C4-2B (cell line): ENCODE measurements around the gene LDLRAD3.

Source experiments
- H3K27ac ChIP-seq: fragments of 450-650 bp; 2 replicates; pipeline ENCODE4 v1.5.1; 2017
- ZFX ChIP-seq: fragments of 450-650 bp; IDR thresholded peaks from 2 replicates; pipeline ENCODE4 v1.6.1; 2017
- TF ChIP-seq, protein P1 (sequence below): fragments of 450-650 bp; conservative IDR thresholded peaks from 2 replicates; pipeline ENCODE4 v1.5.1; 2017; ENCODE audit warnings: mild to moderate bottlenecking

LDLRAD3 gene

GRCh38 chr11:35928688-35929395, 15.0 kb upstream of the LDLRAD3 start:
- no peak overlapping the region for H3K27ac ChIP-seq
- TF ChIP-seq, protein P1, sequence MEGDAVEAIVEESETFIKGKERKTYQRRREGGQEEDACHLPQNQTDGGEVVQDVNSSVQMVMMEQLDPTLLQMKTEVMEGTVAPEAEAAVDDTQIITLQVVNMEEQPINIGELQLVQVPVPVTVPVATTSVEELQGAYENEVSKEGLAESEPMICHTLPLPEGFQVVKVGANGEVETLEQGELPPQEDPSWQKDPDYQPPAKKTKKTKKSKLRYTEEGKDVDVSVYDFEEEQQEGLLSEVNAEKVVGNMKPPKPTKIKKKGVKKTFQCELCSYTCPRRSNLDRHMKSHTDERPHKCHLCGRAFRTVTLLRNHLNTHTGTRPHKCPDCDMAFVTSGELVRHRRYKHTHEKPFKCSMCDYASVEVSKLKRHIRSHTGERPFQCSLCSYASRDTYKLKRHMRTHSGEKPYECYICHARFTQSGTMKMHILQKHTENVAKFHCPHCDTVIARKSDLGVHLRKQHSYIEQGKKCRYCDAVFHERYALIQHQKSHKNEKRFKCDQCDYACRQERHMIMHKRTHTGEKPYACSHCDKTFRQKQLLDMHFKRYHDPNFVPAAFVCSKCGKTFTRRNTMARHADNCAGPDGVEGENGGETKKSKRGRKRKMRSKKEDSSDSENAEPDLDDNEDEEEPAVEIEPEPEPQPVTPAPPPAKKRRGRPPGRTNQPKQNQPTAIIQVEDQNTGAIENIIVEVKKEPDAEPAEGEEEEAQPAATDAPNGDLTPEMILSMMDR = no peak
- no peak for TF ChIP-seq ZFX

DNA sequence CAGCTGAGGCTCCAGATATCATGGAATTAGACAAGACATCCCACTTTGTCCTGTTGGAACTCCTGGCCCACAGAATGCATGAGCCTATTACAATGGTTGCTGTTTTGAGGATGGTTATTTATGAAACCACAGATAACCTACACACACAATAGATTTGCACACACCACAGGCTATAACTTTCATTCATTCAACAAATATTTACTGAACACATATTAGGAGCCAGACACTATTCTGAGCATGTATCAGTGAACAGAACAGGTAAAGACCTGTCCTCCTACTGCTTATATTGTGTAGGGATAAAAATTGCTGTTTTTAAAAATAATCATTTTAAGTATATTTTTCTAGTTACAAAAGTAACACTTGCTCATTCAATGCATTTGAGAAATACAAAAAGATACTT, 13.4 kb upstream of the LDLRAD3 start:
- no peak overlapping the region for H3K27ac ChIP-seq
- TF ChIP-seq, protein P1 = no peak
- TF ChIP-seq ZFX = no peak

GRCh38 chr11:35932121-35932520, 11.7 kb upstream of the LDLRAD3 start:
- TF ChIP-seq, protein P1 = no peak
- TF ChIP-seq ZFX = no peak

DNA sequence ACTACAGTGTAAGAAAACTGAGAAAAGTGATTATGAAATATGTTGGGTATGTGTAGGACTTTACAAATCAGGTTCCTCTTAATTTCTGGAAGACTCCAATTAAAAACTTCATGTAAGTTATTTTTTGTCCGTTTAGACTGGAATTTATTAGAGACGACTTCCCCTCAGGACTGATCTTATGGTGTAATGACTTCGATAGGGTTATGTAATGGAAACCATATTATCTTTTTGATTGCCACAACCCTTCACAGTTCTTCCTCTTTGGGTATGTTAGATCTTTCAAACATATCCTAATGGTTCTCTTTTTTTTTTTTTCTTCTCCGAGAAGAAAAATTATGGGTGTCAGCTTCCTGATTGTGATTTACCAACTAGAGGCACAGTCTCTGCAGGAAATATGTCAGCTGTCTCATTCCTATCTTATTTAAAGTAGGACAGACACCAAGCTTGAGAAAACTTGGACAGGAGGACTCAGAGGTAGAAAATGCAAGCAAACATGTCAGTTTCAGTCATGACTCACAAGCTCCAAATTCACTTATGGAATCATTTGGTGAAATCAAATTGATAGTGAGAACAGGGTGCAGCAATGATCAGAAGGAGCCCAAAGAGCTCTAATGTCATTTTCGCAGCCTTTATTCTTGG, 11.1 kb upstream of the LDLRAD3 start:
- TF ChIP-seq, protein P1 = no peak
- TF ChIP-seq ZFX = no peak
- H3K27ac ChIP-seq = no peak overlapping the region

More at GRCh38 chr11:35932121-35932520, 11.7 kb upstream of the LDLRAD3 start:
- H3K27ac ChIP-seq = no peak overlapping the region

DNA sequence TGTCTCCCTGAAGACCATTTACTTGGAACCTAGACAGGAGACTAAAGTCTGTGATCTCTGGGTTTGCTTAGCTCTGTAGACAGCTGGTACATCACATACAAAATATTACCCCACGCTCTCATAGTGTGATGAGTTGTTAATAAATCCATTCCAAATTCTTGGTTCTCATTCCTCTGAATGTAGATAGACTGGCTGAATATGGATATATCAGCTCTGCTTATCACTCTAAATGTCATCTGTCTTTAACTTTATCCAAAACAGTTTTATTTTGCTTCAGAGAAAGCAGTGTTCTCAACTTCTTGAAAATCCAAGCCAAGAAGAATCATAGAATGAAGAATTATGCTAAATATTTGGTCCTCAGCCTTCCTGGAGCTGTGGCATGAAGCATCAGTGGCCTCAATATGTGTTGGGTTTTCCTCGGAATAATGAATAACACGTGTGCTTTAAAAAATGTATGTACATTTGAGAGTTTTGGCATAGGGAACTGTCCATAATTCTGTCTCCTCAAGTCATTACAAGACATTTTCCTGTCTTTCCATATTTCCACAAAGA, 10.5 kb upstream of the LDLRAD3 start:
- TF ChIP-seq, protein P1 = no peak
- TF ChIP-seq ZFX = no peak
- no peak overlapping the region for H3K27ac ChIP-seq

GRCh38 chr11:35934271-35934670, 9.6 kb upstream of the LDLRAD3 start:
- TF ChIP-seq ZFX = no peak
- TF ChIP-seq, protein P1 = no peak

DNA sequence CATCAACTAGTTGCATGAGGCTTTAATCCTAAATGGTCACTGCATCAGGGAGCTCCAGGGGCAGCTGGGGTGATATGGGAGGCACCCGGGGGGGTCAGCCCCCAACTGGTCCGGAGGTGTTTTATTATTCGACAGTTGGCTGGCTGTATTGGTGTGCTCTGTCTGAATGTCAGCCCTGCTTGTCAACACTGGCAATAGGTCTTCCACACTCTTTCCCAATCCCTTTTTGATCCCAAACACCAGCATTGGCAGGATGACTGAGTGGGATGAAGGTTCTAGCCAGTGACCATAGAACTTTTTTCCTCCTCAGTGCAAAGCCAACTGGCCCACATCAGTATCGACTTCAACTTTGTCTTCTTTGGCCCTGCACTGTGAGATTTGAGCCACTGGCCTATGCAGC, 8.9 kb upstream of the LDLRAD3 start:
- no peak for TF ChIP-seq ZFX
- H3K27ac ChIP-seq = no peak overlapping the region

More at GRCh38 chr11:35934271-35934670, 9.6 kb upstream of the LDLRAD3 start:
- no peak overlapping the region for H3K27ac ChIP-seq
